Activated effector memory CD4-positive, alpha-beta T cell treated with Interleukin-2 at 50 U/mL for 16 hours (primary cell): ENCODE data around the gene EXOC3L2.

ENCODE experiments used
- DNase-seq: peaks from one replicate; pipeline ENCODE4 v3.0.0-alpha.2; 2020

The EXOC3L2 gene

GRCh38 chr19:45178262-45179071, 66.7 kb downstream of the EXOC3L2 start, which contains the start of gene BLOC1S3:
BLOC1S3 (plus strand) TSS chr19:45178784; CDS start chr19:45179297, 513 bp downstream.
- DNase-seq: peak; percentile 100

- DNase-seq: no peak
These were observed 67.4 kb downstream of the EXOC3L2 start, which contains the start of gene TRAPPC6A for GRCh38 chr19:45177817-45178261. TRAPPC6A (minus strand) TSS chr19:45178237; CDS start chr19:45178218, 19 bp downstream.

GRCh38 chr19:45175515-45176345, 69.5 kb downstream of the EXOC3L2 start:
- DNase-seq: no peak

GRCh38 chr19:45173816-45174215, 71.4 kb downstream of the EXOC3L2 start:
- DNase-seq: no peak

- DNase-seq: no peak
These were observed 72.5 kb downstream of the EXOC3L2 start for GRCh38 chr19:45172611-45173208.

- DNase-seq: peak; percentile 35
These were observed 73.0 kb downstream of the EXOC3L2 start for GRCh38 chr19:45172173-45172572.

GRCh38 chr19:45171211-45171623, 74.0 kb downstream of the EXOC3L2 start:
- DNase-seq: peak; percentile 42

GRCh38 chr19:45170146-45171106, 74.8 kb downstream of the EXOC3L2 start:
- DNase-seq: no peak

GRCh38 chr19:45169602-45170001, 75.6 kb downstream of the EXOC3L2 start:
- DNase-seq: no peak

GRCh38 chr19:45168767-45169351, 76.3 kb downstream of the EXOC3L2 start:
- no peak for DNase-seq

- DNase-seq: no peak
These were observed 78.4 kb downstream of the EXOC3L2 start for GRCh38 chr19:45166723-45167252.

GRCh38 chr19:45164577-45165335, 80.5 kb downstream of the EXOC3L2 start:
- DNase-seq: peak; percentile 42

- no peak for DNase-seq
These were observed 81.3 kb downstream of the EXOC3L2 start for GRCh38 chr19:45163751-45164460.

GRCh38 chr19:45163156-45163555, 82.1 kb downstream of the EXOC3L2 start:
- no peak for DNase-seq

- no peak for DNase-seq
These were observed 82.5 kb downstream of the EXOC3L2 start for GRCh38 chr19:45162608-45163143.
